GM18511 (cell line): ENCODE measurements around the gene RPS27L.
"Not testable (repeated sequence)": the region's sequence is repeated elsewhere in the genome, so short reads cannot be mapped to it uniquely, and the experiment has no call there.

ENCODE experiments used
- ATAC-seq: cut with Tn5 transposase; IDR thresholded peaks from one replicate; pipeline ENCODE4 v1.9.1; 2021; ENCODE audit warnings: mild to moderate bottlenecking, moderate library complexity; ENCODE audit not compliant: unreplicated experiment

The RPS27L gene

GRCh38 chr15:63145426-63145825 is 11.9 kb downstream of the RPS27L start:
- no peak for ATAC-seq

- no peak for ATAC-seq
These were observed 16.3 kb downstream of the RPS27L start for GRCh38 chr15:63140936-63141335.

- ATAC-seq = no peak
These were observed 20.5 kb downstream of the RPS27L start for GRCh38 chr15:63136742-63137141.

GRCh38 chr15:63135804-63136203 is 21.5 kb downstream of the RPS27L start:
- no peak for ATAC-seq

GRCh38 chr15:63135281-63135680 is 22.0 kb downstream of the RPS27L start:
- no peak for ATAC-seq

GRCh38 chr15:63134245-63134985 is 22.9 kb downstream of the RPS27L start:
- no peak for ATAC-seq

GRCh38 chr15:63133786-63134185 is 23.5 kb downstream of the RPS27L start:
- ATAC-seq = no peak

GRCh38 chr15:63126726-63127125 is 30.6 kb downstream of the RPS27L start:
- no peak for ATAC-seq

- ATAC-seq = no peak
These were observed 32.8 kb downstream of the RPS27L start for GRCh38 chr15:63124506-63124905.

GRCh38 chr15:63122002-63122875 is 35.0 kb downstream of the RPS27L start:
- peak; percentile 84 for ATAC-seq

GRCh38 chr15:63121382-63122001 is 35.8 kb downstream of the RPS27L start, which contains the start of gene LACTB:
TSS of gene LACTB (plus strand) at chr15:63121861. CDS start at chr15:63121872, 11 bp downstream.
- peak; percentile 86 for ATAC-seq

GRCh38 chr15:63118854-63119253 is 38.4 kb downstream of the RPS27L start:
- ATAC-seq = no peak

GRCh38 chr15:63114465-63114864 is 42.8 kb downstream of the RPS27L start:
- ATAC-seq = no peak

- no peak for ATAC-seq
These were observed 44.4 kb downstream of the RPS27L start for GRCh38 chr15:63112871-63113270.

- no peak for ATAC-seq
These were observed 45.8 kb downstream of the RPS27L start for GRCh38 chr15:63111481-63111880.

GRCh38 chr15:63110428-63111026 is 46.8 kb downstream of the RPS27L start:
- ATAC-seq = no peak

- no peak for ATAC-seq
These were observed 47.4 kb downstream of the RPS27L start for GRCh38 chr15:63109920-63110319.

GRCh38 chr15:63109498-63109897 is 47.8 kb downstream of the RPS27L start:
- ATAC-seq = no peak

GRCh38 chr15:63107895-63108546 is 49.3 kb downstream of the RPS27L start:
- no peak for ATAC-seq

- ATAC-seq = not testable (repeated sequence)
These were observed 51.9 kb downstream of the RPS27L start for GRCh38 chr15:63105354-63105753.

GRCh38 chr15:63104727-63105126 is 52.5 kb downstream of the RPS27L start:
- ATAC-seq = no peak
